Fibroblast of lung (primary cell): ENCODE data around the gene KCNJ11. TPM values are rescaled to one million over a fixed set of nuclear protein-coding genes. Genes with fewer than 3 reads are reported as not detected.
A peak's percentile ranks its signal among the peaks of the same experiment; 100 is the strongest.

ENCODE experiments used
- DNase-seq, 2 donors: peaks; one replicate each; pipeline versions ENCODE4 v3.0.0 to v3.0.0-alpha.2; 2010; ENCODE audit warnings: low read depth in 2 of 2
- H2AFZ ChIP-seq: 2 replicates; pipeline ENCODE4 v1.5.1; 2012; ENCODE audit warnings: low read length, control low read depth, inconsistent platforms
- H3K27ac ChIP-seq: 2 replicates; pipeline ENCODE4 v1.5.1; 2011; ENCODE audit warnings: low read length, control low read depth; ENCODE audit not compliant: insufficient read depth
- H3K27me3 ChIP-seq: 2 replicates; pipeline ENCODE4 v1.5.1; 2011; ENCODE audit warnings: mild to moderate bottlenecking, low read length; ENCODE audit not compliant: control insufficient read depth, insufficient read depth
- H3K36me3 ChIP-seq: 2 replicates; pipeline ENCODE4 v1.5.1; 2011; ENCODE audit warnings: low read length; ENCODE audit not compliant: control insufficient read depth, insufficient read depth
- H3K4me1 ChIP-seq: 2 replicates; pipeline ENCODE4 v1.5.1; 2011; ENCODE audit warnings: low read length; ENCODE audit not compliant: control insufficient read depth, insufficient read depth; ENCODE audit errors: extremely low read depth
- H3K4me2 ChIP-seq: 2 replicates; pipeline ENCODE4 v1.5.1; 2011; ENCODE audit warnings: low read length, control low read depth; ENCODE audit not compliant: insufficient read depth; ENCODE audit errors: extremely low read depth
- H3K4me3 ChIP-seq, 4 experiments: fragments of 200-600 bp in 1 of 4; sonication (generic) in 1 of 4; replicated peaks in 1 of 4; 2 replicates each; pipeline ENCODE4 v1.5.1; 2011 to 2016; ENCODE audit warnings: low read length in 4 of 4, low read depth in 3 of 4, mild to moderate bottlenecking in 3 of 4, control low read depth in 2 of 4, inconsistent platforms in 1 of 4, mixed read lengths in 1 of 4; ENCODE audit not compliant: insufficient read depth in 1 of 4; ENCODE audit errors: control extremely low read depth in 1 of 4
- H3K79me2 ChIP-seq: 2 replicates; pipeline ENCODE4 v1.5.1; 2012; ENCODE audit warnings: mild to moderate bottlenecking, low read length, inconsistent platforms; ENCODE audit not compliant: control insufficient read depth, insufficient read depth
- H3K9ac ChIP-seq: 2 replicates; pipeline ENCODE4 v1.5.1; 2011; ENCODE audit warnings: mild to moderate bottlenecking, low read length, control low read depth; ENCODE audit not compliant: insufficient read depth
- H3K9me3 ChIP-seq: 2 replicates; pipeline ENCODE4 v1.5.1; 2012; ENCODE audit warnings: low read depth, low read length; ENCODE audit not compliant: control insufficient read depth, insufficient read depth
- H4K20me1 ChIP-seq: 2 replicates; pipeline ENCODE4 v1.5.1; 2011; ENCODE audit warnings: low read length; ENCODE audit not compliant: control insufficient read depth, insufficient read depth; ENCODE audit errors: extremely low read depth
- EZH2 ChIP-seq: IDR thresholded peaks from 2 replicates; pipeline ENCODE4 v1.5.1; 2012; ENCODE audit warnings: low read length, control low read depth, mild to moderate bottlenecking; ENCODE audit errors: missing control alignments
- polyA minus RNA-seq: library from RNA; depleted of rRNA, polyadenylated mRNA; stranded (reverse); fragments of >200 nt; gene quantifications from 2 replicates; pipeline ENCODE4 v1.2.3, GENCODE V29; 2011; ENCODE audit warnings: low replicate concordance
- polyA plus RNA-seq, 2 donors: library from polyadenylated mRNA; depleted of rRNA in 1 of 2; stranded (reverse) in 1 of 2; unstranded in 1 of 2; fragments of >200 nt; gene quantifications; 2 replicates each; pipeline ENCODE4 v1.2.1, GENCODE V29; 2011 to 2012; ENCODE audit warnings: missing spikeins in 1 of 2
- total RNA-seq: library from RNA; depleted of rRNA; stranded (reverse); fragments of >200 nt; gene quantifications from 2 replicates; pipeline ENCODE4 v1.2.1, GENCODE V29; 2014
- TF ChIP-seq, protein P1 (sequence below), 2 donors: IDR thresholded peaks in 1 of 2; conservative IDR thresholded peaks in 1 of 2; 1 replicate in 1 of 2; 2 replicates in 1 of 2; pipeline ENCODE4 v1.5.1; 2011 to 2012; ENCODE audit warnings: low read length in 2 of 2, control low read depth in 1 of 2, inconsistent platforms in 1 of 2, low read depth in 1 of 2, mild to moderate bottlenecking in 1 of 2

KCNJ11 gene
- total RNA-seq (not detected in 2 replicates), polyA plus RNA-seq (not detected in 2 replicates), polyA minus RNA-seq (not detected in 2 replicates)
- not detected in 2 replicates for polyA plus RNA-seq (2012)

DNA sequence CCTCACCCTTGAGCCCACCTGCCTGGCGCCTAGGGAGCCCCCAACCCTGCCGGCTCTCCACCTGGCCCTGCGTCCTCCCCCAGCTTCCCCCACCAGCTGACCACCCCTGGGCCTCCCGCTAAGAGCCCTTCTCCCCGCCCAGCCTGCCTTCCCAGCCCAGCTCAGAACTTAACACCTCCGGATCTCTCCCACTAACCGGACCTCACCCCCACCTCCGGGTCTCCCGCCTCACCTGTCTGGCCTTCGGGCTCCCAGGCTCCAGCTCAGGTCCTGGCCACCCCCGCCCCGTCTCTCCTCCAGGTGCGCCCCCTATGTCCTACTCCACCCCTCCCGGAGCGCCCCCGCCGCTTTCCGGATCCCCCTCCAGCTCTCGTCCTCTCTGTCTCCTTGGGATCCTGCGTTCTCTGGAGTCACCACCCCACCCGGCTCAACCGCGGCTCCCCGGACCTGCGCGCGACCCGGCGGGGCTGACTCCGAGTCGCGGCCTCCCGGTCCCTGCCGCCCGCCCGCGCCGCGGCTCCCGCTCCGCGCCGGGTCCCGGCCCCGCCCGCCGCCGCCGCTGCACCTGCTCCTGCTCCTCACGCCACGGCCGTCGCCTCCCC lies at the start of gene KCNJ11:
Gene KCNJ11 (minus strand): TSS at position 51 of the 602 bp plus-strand sequence. CDS start 568 bp downstream, outside the sequence.
- Histone ChIP-seq H3K36me3 (no peaks in the 10 kb centered on the region), H3K4me3 (peak within 1 kb of the TSS in 2 of 4 experiments; percentile 25 to 56), H3K27ac (no peak within 1 kb of the TSS), H3K9ac (no peak within 1 kb of the TSS), H3K4me1 (no peaks in the 10 kb centered on the region), H3K27me3 (peaks cover 4% of the 10 kb centered on the region), H3K79me2 (no peaks in the 10 kb centered on the region), H2AFZ (no peak within 1 kb of the TSS), H3K4me2 (peak within 1 kb of the TSS; percentile 54), H3K9me3 (no peaks in the 10 kb centered on the region), H4K20me1 (no peaks in the 10 kb centered on the region)
- DNase-seq, result no peak
- TF ChIP-seq, protein P1, sequence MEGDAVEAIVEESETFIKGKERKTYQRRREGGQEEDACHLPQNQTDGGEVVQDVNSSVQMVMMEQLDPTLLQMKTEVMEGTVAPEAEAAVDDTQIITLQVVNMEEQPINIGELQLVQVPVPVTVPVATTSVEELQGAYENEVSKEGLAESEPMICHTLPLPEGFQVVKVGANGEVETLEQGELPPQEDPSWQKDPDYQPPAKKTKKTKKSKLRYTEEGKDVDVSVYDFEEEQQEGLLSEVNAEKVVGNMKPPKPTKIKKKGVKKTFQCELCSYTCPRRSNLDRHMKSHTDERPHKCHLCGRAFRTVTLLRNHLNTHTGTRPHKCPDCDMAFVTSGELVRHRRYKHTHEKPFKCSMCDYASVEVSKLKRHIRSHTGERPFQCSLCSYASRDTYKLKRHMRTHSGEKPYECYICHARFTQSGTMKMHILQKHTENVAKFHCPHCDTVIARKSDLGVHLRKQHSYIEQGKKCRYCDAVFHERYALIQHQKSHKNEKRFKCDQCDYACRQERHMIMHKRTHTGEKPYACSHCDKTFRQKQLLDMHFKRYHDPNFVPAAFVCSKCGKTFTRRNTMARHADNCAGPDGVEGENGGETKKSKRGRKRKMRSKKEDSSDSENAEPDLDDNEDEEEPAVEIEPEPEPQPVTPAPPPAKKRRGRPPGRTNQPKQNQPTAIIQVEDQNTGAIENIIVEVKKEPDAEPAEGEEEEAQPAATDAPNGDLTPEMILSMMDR (conservative IDR thresholded peaks at IDR 0.05 in 1 of 2, IDR thresholded peaks at IDR 0.05 in 1 of 2; ENCODE audit: low read depth in 1 of 2, low read length in 2 of 2), result no peak
- no peak for TF ChIP-seq EZH2

DNA sequence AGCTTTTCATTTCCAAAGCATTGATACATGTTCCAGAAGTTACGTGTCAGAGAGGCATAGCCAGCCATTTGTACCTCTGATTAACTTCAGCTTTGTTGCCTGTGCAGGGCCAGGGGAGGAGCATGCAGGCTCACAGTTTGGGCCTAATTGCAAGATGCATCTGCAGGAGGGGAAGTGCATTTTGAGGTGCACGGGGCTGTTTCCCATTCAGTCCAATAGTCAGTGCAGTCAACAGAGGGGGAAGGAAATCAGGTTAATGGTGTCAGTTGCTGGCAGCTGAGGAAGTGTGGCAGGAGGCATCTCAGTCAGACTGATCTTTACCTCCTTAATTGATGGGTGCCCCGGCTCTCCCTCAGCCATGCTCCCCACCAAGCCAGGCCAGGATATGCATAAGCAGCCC lies 48.9 kb upstream of the KCNJ11 start:
- no peaks in the 10 kb centered on the region for H3K9me3 ChIP-seq
- DNase-seq, result no peak

GRCh38 chr11:17434108-17434507 lies 45.6 kb upstream of the KCNJ11 start:
- H3K9me3 ChIP-seq, result no peaks in the 10 kb centered on the region
- no peaks in the 10 kb centered on the region for H3K36me3 ChIP-seq
- no peak overlapping the region for H3K27ac ChIP-seq
- no peak for TF ChIP-seq EZH2
- TF ChIP-seq, protein P1 (conservative IDR thresholded peaks at IDR 0.05 in 1 of 2, IDR thresholded peaks at IDR 0.05 in 1 of 2; ENCODE audit: low read depth in 1 of 2, low read length in 2 of 2), result no peak
- DNase-seq, result no peak
- H3K4me2 ChIP-seq, result no peak overlapping the region
- H4K20me1 ChIP-seq, result no peaks in the 10 kb centered on the region
- H3K79me2 ChIP-seq, result no peaks in the 10 kb centered on the region
- no peaks in the 10 kb centered on the region for H3K27me3 ChIP-seq
- no peak overlapping the region for H3K4me3 ChIP-seq
- no peaks in the 10 kb centered on the region for H3K4me1 ChIP-seq
- H3K9ac ChIP-seq, result no peak overlapping the region
- no peak overlapping the region for H2AFZ ChIP-seq

More for the DNA sequence above, 48.9 kb upstream of the KCNJ11 start:
- Histone ChIP-seq H3K4me3 (no peak overlapping the region), H3K4me2 (no peak overlapping the region), H3K27ac (no peak overlapping the region), H3K36me3 (no peaks in the 10 kb centered on the region), H4K20me1 (no peaks in the 10 kb centered on the region), H3K9ac (no peak overlapping the region), H3K4me1 (no peaks in the 10 kb centered on the region), H3K79me2 (no peaks in the 10 kb centered on the region), H2AFZ (no peak overlapping the region), H3K27me3 (no peaks in the 10 kb centered on the region)
- TF ChIP-seq EZH2, result no peak
- TF ChIP-seq, protein P1 (conservative IDR thresholded peaks at IDR 0.05 in 1 of 2, IDR thresholded peaks at IDR 0.05 in 1 of 2; ENCODE audit: low read depth in 1 of 2, low read length in 2 of 2), result no peak
